Right renal cortex interstitium (tissue), 3 donors: ENCODE data around the gene ZNF320. TPM values are rescaled to one million over a fixed set of nuclear protein-coding genes. Genes with fewer than 3 reads are reported as not detected.

Experiments used
- polyA plus RNA-seq, 3 donors: library from polyadenylated mRNA; unstranded; fragments of 120-200 nt; gene quantifications; one replicate each; pipeline ENCODE4 v1.2.1, GENCODE V29; 2013; ENCODE audit not compliant: insufficient read length in 3 of 3

Gene ZNF320
- polyA plus RNA-seq, 3 donors: 15.7 to 20.1 (median 18.0) TPM

Other genes starting within 250 kb of the ZNF320 start
- 10 to 100 TPM; 15.3 to 16.7 (median 16.5) TPM for gene ZNF611, start 162.6 kb downstream of the ZNF320 start, polyA plus RNA-seq
- 1 to 10 TPM; 5.7 to 9.5 (median 7.1) TPM for gene ZNF600, start 110.8 kb downstream of the ZNF320 start, polyA plus RNA-seq
- gene ZNF28, start 76.0 kb downstream of the ZNF320 start, polyA plus RNA-seq: 10 to 100 TPM; 22.8 to 26.6 (median 24.6) TPM
- 10 to 100 TPM; 35.2 to 36.3 (median 35.5) TPM for gene ZNF468, start 40.0 kb downstream of the ZNF320 start, polyA plus RNA-seq
- 10 to 100 TPM; 11.9 to 12.0 (median 12.0) TPM for gene ZNF888, start 25.8 kb upstream of the ZNF320 start, polyA plus RNA-seq
- gene ZNF816, start 65.2 kb upstream of the ZNF320 start, polyA plus RNA-seq: 10 to 100 TPM; 14.4 to 18.5 (median 16.0) TPM
- not detected for gene ERVV-1, start 116.3 kb upstream of the ZNF320 start, polyA plus RNA-seq
- gene ERVV-2, start 147.1 kb upstream of the ZNF320 start, polyA plus RNA-seq: under 1 TPM in 2 of 3 donors, not detected in 1; 0.07 to 0.16 TPM
- 10 to 100 TPM; 36.0 to 40.2 (median 38.9) TPM for gene ZNF160, start 205.8 kb upstream of the ZNF320 start, polyA plus RNA-seq
- gene ZNF415, start 235.3 kb upstream of the ZNF320 start, polyA plus RNA-seq: 10 to 100 TPM; 23.9 to 28.3 (median 27.0) TPM